Measurements from ENCODE around the gene NKX2-8. TPM values are rescaled to one million over a fixed set of nuclear protein-coding genes. Genes with fewer than 3 reads are reported as not detected.
A peak's percentile ranks its signal among the peaks of the same experiment; 100 is the strongest.

Gene NKX2-8
- total and polyA plus RNA-seq, 2 of the 13 experiments (the other 11 are each of a cell fraction or from before 2014, with no cell fraction given), result not detected

DNA sequence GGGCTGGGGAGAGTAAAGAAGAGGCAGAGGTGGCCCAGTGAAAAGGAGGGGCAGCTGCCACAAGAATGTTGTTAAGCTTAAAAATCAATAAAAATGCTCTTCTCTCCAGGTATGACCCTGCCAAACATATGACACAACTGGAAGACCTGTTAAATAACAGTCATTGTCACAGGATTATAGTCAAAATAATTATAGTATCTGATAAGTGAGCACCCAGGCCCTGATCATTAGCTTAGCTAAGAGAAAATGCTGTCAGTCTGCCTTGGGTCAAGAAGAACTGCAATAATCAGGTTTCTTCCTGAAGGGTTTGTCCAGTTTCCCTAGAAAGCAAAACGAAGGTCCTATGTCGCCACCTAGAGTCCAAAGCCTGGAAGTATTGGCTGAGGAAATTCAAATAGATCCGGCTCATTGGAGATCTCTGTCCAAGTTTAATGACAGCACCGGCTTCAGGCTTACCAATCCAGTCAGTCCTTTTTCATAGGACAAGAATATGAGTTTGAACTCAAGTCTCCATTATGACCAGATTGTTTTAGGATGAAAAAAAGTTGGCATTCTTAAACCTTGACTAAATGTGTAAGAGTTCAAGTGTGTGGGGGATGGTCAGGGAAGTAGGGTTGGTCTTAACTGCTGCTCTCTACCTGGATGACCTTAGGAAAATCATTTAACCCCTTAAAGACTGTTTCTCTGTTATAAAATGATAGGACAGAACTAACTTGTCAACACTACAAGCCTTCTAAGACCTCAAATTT, 22.5 kb upstream of the NKX2-8 start (continued):
- TF ChIP-seq SOX13 (IDR thresholded peaks at IDR 0.05), result no peak
- TF ChIP-seq SOX13 (CRISPR knock-in tag; conservative IDR thresholded peaks at IDR 0.05 in 1 of 2, IDR thresholded peaks at IDR 0.05 in 1 of 2), result 0 out of 4 replicates have a peak, but pooled peaks have one; percentile 22 to 62
- peak; percentile 68 for TF ChIP-seq FOXJ3 (CRISPR knock-in tag; IDR thresholded peaks at IDR 0.05; ENCODE audit: borderline replicate concordance)
- TF ChIP-seq, protein P1, sequence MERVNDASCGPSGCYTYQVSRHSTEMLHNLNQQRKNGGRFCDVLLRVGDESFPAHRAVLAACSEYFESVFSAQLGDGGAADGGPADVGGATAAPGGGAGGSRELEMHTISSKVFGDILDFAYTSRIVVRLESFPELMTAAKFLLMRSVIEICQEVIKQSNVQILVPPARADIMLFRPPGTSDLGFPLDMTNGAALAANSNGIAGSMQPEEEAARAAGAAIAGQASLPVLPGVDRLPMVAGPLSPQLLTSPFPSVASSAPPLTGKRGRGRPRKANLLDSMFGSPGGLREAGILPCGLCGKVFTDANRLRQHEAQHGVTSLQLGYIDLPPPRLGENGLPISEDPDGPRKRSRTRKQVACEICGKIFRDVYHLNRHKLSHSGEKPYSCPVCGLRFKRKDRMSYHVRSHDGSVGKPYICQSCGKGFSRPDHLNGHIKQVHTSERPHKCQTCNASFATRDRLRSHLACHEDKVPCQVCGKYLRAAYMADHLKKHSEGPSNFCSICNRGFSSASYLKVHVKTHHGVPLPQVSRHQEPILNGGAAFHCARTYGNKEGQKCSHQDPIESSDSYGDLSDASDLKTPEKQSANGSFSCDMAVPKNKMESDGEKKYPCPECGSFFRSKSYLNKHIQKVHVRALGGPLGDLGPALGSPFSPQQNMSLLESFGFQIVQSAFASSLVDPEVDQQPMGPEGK (CRISPR knock-in tag; IDR thresholded peaks at IDR 0.05), result peak; percentile 16; the same call in 1 of the 2 replicates
- TF ChIP-seq ETV5 (CRISPR knock-in tag; IDR thresholded peaks at IDR 0.05; ENCODE audit: borderline replicate concordance), result peak; percentile 15; the same call in 1 of the 2 replicates
- TF ChIP-seq, protein P2, sequence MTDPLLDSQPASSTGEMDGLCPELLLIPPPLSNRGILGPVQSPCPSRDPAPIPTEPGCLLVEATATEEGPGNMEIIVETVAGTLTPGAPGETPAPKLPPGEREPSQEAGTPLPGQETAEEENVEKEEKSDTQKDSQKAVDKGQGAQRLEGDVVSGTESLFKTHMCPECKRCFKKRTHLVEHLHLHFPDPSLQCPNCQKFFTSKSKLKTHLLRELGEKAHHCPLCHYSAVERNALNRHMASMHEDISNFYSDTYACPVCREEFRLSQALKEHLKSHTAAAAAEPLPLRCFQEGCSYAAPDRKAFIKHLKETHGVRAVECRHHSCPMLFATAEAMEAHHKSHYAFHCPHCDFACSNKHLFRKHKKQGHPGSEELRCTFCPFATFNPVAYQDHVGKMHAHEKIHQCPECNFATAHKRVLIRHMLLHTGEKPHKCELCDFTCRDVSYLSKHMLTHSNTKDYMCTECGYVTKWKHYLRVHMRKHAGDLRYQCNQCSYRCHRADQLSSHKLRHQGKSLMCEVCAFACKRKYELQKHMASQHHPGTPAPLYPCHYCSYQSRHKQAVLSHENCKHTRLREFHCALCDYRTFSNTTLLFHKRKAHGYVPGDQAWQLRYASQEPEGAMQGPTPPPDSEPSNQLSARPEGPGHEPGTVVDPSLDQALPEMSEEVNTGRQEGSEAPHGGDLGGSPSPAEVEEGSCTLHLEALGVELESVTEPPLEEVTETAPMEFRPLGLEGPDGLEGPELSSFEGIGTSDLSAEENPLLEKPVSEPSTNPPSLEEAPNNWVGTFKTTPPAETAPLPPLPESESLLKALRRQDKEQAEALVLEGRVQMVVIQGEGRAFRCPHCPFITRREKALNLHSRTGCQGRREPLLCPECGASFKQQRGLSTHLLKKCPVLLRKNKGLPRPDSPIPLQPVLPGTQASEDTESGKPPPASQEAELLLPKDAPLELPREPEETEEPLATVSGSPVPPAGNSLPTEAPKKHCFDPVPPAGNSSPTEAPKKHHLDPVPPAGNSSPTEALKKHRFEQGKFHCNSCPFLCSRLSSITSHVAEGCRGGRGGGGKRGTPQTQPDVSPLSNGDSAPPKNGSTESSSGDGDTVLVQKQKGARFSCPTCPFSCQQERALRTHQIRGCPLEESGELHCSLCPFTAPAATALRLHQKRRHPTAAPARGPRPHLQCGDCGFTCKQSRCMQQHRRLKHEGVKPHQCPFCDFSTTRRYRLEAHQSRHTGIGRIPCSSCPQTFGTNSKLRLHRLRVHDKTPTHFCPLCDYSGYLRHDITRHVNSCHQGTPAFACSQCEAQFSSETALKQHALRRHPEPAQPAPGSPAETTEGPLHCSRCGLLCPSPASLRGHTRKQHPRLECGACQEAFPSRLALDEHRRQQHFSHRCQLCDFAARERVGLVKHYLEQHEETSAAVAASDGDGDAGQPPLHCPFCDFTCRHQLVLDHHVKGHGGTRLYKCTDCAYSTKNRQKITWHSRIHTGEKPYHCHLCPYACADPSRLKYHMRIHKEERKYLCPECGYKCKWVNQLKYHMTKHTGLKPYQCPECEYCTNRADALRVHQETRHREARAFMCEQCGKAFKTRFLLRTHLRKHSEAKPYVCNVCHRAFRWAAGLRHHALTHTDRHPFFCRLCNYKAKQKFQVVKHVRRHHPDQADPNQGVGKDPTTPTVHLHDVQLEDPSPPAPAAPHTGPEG (CRISPR knock-in tag; IDR thresholded peaks at IDR 0.05), result peak; percentile 81
- TF ChIP-seq ZNF382 (CRISPR knock-in tag; IDR thresholded peaks at IDR 0.05; ENCODE audit: borderline replicate concordance), result no peak
- peak; percentile 91; the same call in 1 of the 2 replicates for TF ChIP-seq NCOR1 (IDR thresholded peaks at IDR 0.05; ENCODE audit: borderline replicate concordance, low read length)
- TF ChIP-seq MBD4 (IDR thresholded peaks at IDR 0.05; ENCODE audit: borderline replicate concordance, low read length), result 0 out of 2 replicates have a peak, but pooled peaks have one; percentile 19
- peak; percentile 44; the same call in 1 of the 2 replicates for TF ChIP-seq ZNF441 (CRISPR knock-in tag; IDR thresholded peaks at IDR 0.05; ENCODE audit: borderline replicate concordance)
- 0 out of 2 replicates have a peak, but pooled peaks have one; percentile 45 for TF ChIP-seq ARID2 (CRISPR knock-in tag; IDR thresholded peaks at IDR 0.05; ENCODE audit: borderline replicate concordance)
- TF ChIP-seq ZNF670 (CRISPR knock-in tag; IDR thresholded peaks at IDR 0.05; ENCODE audit: borderline replicate concordance), result no peak
- peak; percentile 13 for TF ChIP-seq PCBP2 (optimal IDR thresholded peaks at IDR 0.05; ENCODE audit: low read depth, low read length, poor library complexity, severe bottlenecking)
- TF ChIP-seq ZFP37 (CRISPR knock-in tag; IDR thresholded peaks at IDR 0.05; ENCODE audit: borderline replicate concordance), result peak; percentile 26; the same call in 1 of the 2 replicates
- no peak for TF ChIP-seq ZNF891 (CRISPR knock-in tag; IDR thresholded peaks at IDR 0.05)
- 0 out of 2 replicates have a peak, but pooled peaks have one; percentile 44 for TF ChIP-seq TEAD2 (CRISPR knock-in tag; IDR thresholded peaks at IDR 0.05)
- TF ChIP-seq ZNF160 (CRISPR knock-in tag; IDR thresholded peaks at IDR 0.05), result 0 out of 2 replicates have a peak, but pooled peaks have one; percentile 45
- TF ChIP-seq ZSCAN9 (CRISPR knock-in tag; IDR thresholded peaks at IDR 0.05; ENCODE audit: borderline replicate concordance), result peak; percentile 35; the same call in 1 of the 2 replicates
- TF ChIP-seq MEIS2 (CRISPR knock-in tag; IDR thresholded peaks at IDR 0.05), result 0 out of 2 replicates have a peak, but pooled peaks have one; percentile 58
- 0 out of 2 replicates have a peak, but pooled peaks have one; percentile 63 for TF ChIP-seq ZNF44 (CRISPR knock-in tag; IDR thresholded peaks at IDR 0.05)
- TF ChIP-seq RFXAP (CRISPR knock-in tag; IDR thresholded peaks at IDR 0.05; ENCODE audit: borderline replicate concordance), result 0 out of 2 replicates have a peak, but pooled peaks have one; percentile 34
- 0 out of 2 replicates have a peak, but pooled peaks have one; percentile 20 for TF ChIP-seq PHF21A (CRISPR knock-in tag; IDR thresholded peaks at IDR 0.05)
